ENCODE measurements around the gene SLC5A2. TPM values are rescaled to one million over a fixed set of nuclear protein-coding genes. Genes with fewer than 3 reads are reported as not detected.
A peak's percentile ranks its signal among the peaks of the same experiment; 100 is the strongest.
"Not testable (repeated sequence)": the region's sequence is repeated elsewhere in the genome, so short reads cannot be mapped to it uniquely, and the experiment has no call there.

The SLC5A2 gene
- total RNA-seq, 1 donor from 2014 or later: 0.04 TPM

- H3K27me3 ChIP-seq (ENCODE audit: control insufficient read depth, insufficient read depth, low read length): peaks cover 8% of the 10 kb centered on the region
- H3K4me3 ChIP-seq (ENCODE audit: low read depth, low read length): no peak overlapping the region
- H3K36me3 ChIP-seq (ENCODE audit: control insufficient read depth, insufficient read depth, low read length): no peaks in the 10 kb centered on the region
- no peak for TF ChIP-seq CTCF (IDR thresholded peaks at IDR 0.05; ENCODE audit: insufficient read depth, low read length, poor library complexity, severe bottlenecking)
- DNase-seq (ENCODE audit: low read depth): no peak
Measured at GRCh38 chr16:31478956-31479355, 4.0 kb upstream of the SLC5A2 start.

- TF ChIP-seq CTCF (IDR thresholded peaks at IDR 0.05; ENCODE audit: insufficient read depth, low read length, poor library complexity, severe bottlenecking): no peak
- Histone ChIP-seq H3K36me3 (ENCODE audit: control insufficient read depth, insufficient read depth, low read length) (no peaks in the 10 kb centered on the region), H3K4me3 (ENCODE audit: low read depth, low read length) (no peak overlapping the region), H3K27me3 (ENCODE audit: control insufficient read depth, insufficient read depth, low read length) (peaks cover 8% of the 10 kb centered on the region)
- DNase-seq (ENCODE audit: low read depth): no peak
Measured at GRCh38 chr16:31479751-31480150, 3.2 kb upstream of the SLC5A2 start.

DNA sequence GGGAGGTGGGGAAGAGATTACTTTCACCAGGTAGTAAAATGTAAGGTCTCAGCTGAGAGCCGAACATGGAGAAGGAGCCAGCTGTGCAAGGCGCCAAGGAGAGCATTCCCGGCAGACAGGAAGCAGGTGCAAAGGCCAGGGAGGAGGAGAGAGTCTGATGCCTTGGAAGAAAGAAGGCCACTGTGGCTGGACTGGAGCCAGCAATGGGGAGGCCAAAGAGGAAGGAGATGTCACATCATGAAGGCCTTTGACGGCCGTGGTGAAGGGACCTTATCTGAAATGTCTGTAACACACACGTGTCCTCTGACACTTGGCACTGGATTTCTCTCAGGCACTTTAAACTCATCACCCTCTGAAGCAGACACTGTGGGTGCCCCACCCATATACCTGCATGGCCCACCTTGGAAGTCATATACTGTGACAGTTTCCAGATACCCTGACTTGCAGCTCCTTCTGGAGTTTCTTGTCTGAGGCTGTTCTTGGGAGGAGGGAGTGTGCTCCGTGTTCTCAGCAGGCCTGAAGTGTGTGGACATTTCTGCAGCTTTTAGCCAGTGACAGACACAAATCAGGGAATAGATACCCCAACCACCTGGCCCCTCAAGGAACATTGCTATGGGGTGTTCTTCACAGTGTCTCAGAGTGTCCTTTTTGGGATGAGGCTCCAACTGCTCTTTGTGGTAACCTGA, 1.9 kb upstream of the SLC5A2 start:
- TF ChIP-seq CTCF (IDR thresholded peaks at IDR 0.05; ENCODE audit: insufficient read depth, low read length, poor library complexity, severe bottlenecking): no peak
- H3K4me3 ChIP-seq (ENCODE audit: low read depth, low read length): no peak overlapping the region
- H3K27me3 ChIP-seq (ENCODE audit: control insufficient read depth, insufficient read depth, low read length): peaks cover 12% of the 10 kb centered on the region
- no peaks in the 10 kb centered on the region for H3K36me3 ChIP-seq (ENCODE audit: control insufficient read depth, insufficient read depth, low read length)
- DNase-seq (ENCODE audit: low read depth): no peak

GRCh38 chr16:31484048-31484447, 1.1 kb downstream of the SLC5A2 start:
- not testable (repeated sequence) for DNase-seq (ENCODE audit: low read depth); H3K36me3 ChIP-seq (ENCODE audit: control insufficient read depth, insufficient read depth, low read length); H3K4me3 ChIP-seq (ENCODE audit: low read depth, low read length)
- H3K27me3 ChIP-seq (ENCODE audit: control insufficient read depth, insufficient read depth, low read length): peaks cover 39% of the 10 kb centered on the region

- Histone ChIP-seq H3K27me3 (ENCODE audit: control insufficient read depth, insufficient read depth, low read length) (peaks cover 41% of the 10 kb centered on the region), H3K4me3 (ENCODE audit: low read depth, low read length) (no peak overlapping the region), H3K36me3 (ENCODE audit: control insufficient read depth, insufficient read depth, low read length) (no peaks in the 10 kb centered on the region)
- no peak for TF ChIP-seq CTCF (IDR thresholded peaks at IDR 0.05; ENCODE audit: insufficient read depth, low read length, poor library complexity, severe bottlenecking)
- DNase-seq (ENCODE audit: low read depth): peak; percentile 66
Measured at GRCh38 chr16:31484491-31485171, 1.7 kb downstream of the SLC5A2 start.

- DNase-seq (ENCODE audit: low read depth): no peak
- Histone ChIP-seq H3K4me3 (ENCODE audit: low read depth, low read length) (no peak overlapping the region), H3K36me3 (ENCODE audit: control insufficient read depth, insufficient read depth, low read length) (no peaks in the 10 kb centered on the region), H3K27me3 (ENCODE audit: control insufficient read depth, insufficient read depth, low read length) (peaks cover 41% of the 10 kb centered on the region)
- TF ChIP-seq CTCF (IDR thresholded peaks at IDR 0.05; ENCODE audit: insufficient read depth, low read length, poor library complexity, severe bottlenecking): no peak
Measured at GRCh38 chr16:31485571-31485970, 2.6 kb downstream of the SLC5A2 start.
